HepG2 (cell line): ENCODE results near the gene PKD2L1. TPM values are rescaled to one million over a fixed set of nuclear protein-coding genes. Genes with fewer than 3 reads are reported as not detected.
A peak's percentile ranks its signal among the peaks of the same experiment; 100 is the strongest.

ENCODE experiments used
- CEBPZ ChIP-seq: IDR thresholded peaks from 2 replicates; pipeline ENCODE4 v1.6.1; 2012; ENCODE audit warnings: low read length, improper control_type of control experiment
- CREB3 ChIP-seq: sonication (generic); formaldehyde crosslinking; IDR thresholded peaks from 2 replicates; pipeline ENCODE4 v1.5.0; 2020; ENCODE audit warnings: missing genetic modification reagents
- EEA1 ChIP-seq: sonication (generic); formaldehyde crosslinking; IDR thresholded peaks from 2 replicates; pipeline ENCODE4 v1.5.1; 2020; ENCODE audit warnings: mild to moderate bottlenecking, missing genetic modification reagents, borderline replicate concordance
- FOSL1 ChIP-seq: sonication (generic); formaldehyde crosslinking; IDR thresholded peaks from 2 replicates; pipeline ENCODE4 v1.9.0; 2021; ENCODE audit warnings: missing genetic modification reagents, borderline replicate concordance
- FOXA1 ChIP-seq, 2 experiments: fragments of 450-650 bp in 1 of 2; sonication (generic) in 1 of 2; formaldehyde crosslinking in 1 of 2; IDR thresholded peaks; 2 replicates each; pipeline versions ENCODE4 v1.4.0 to v1.6.1; 2016 to 2020; ENCODE audit warnings: missing genetic modification reagents in 1 of 2
- MXD3 ChIP-seq: IDR thresholded peaks from 2 replicates; pipeline ENCODE4 v1.6.1; 2016; ENCODE audit warnings: mild to moderate bottlenecking, missing biosample characterization, missing genetic modification reagents
- NFKBIZ ChIP-seq: IDR thresholded peaks from 2 replicates; pipeline ENCODE4 v1.6.1; 2018; ENCODE audit warnings: missing genetic modification reagents, missing compliant biosample characterization
- POGK ChIP-seq: sonication (generic); formaldehyde crosslinking; conservative IDR thresholded peaks from 2 replicates; pipeline ENCODE4 v1.8.0; 2022; ENCODE audit warnings: mild to moderate bottlenecking, moderate library complexity, missing genetic modification reagents
- RCOR2 ChIP-seq: IDR thresholded peaks from 2 replicates; pipeline ENCODE4 v1.6.1; 2016; ENCODE audit warnings: missing biosample characterization, missing genetic modification reagents
- SMAD3 ChIP-seq: sonication (generic); formaldehyde crosslinking; IDR thresholded peaks from 2 replicates; pipeline ENCODE4 v1.4.0; 2020; ENCODE audit warnings: missing genetic modification reagents
- SRF ChIP-seq: IDR thresholded peaks from 2 replicates; pipeline ENCODE4 v1.6.1; 2011; ENCODE audit warnings: mild to moderate bottlenecking, low read depth, low read length, moderate library complexity
- STAG1 ChIP-seq: sonication (generic); formaldehyde crosslinking; IDR thresholded peaks from 2 replicates; pipeline ENCODE4 v1.4.0; 2020; ENCODE audit warnings: missing genetic modification reagents
- ZBTB26 ChIP-seq: IDR thresholded peaks from 2 replicates; pipeline ENCODE4 v1.6.1; 2016; ENCODE audit warnings: missing compliant biosample characterization, missing genetic modification reagents, borderline replicate concordance
- ZHX1 ChIP-seq: sonication (generic); formaldehyde crosslinking; IDR thresholded peaks from 2 replicates; pipeline ENCODE4 v1.8.1; 2022; ENCODE audit warnings: low read depth, mild to moderate bottlenecking, missing genetic modification reagents
- ZMYM2 ChIP-seq: sonication (generic); formaldehyde crosslinking; IDR thresholded peaks from 2 replicates; pipeline ENCODE4 v1.8.0; 2022; ENCODE audit warnings: mild to moderate bottlenecking, missing genetic modification reagents
- ZNF101 ChIP-seq: sonication (generic); formaldehyde crosslinking; IDR thresholded peaks from 2 replicates; pipeline ENCODE4 v1.4.0; 2020; ENCODE audit warnings: mild to moderate bottlenecking, low read depth, missing genetic modification reagents, borderline replicate concordance
- ZNF296 ChIP-seq: sonication (generic); formaldehyde crosslinking; conservative IDR thresholded peaks from 2 replicates; pipeline ENCODE4 v1.5.0; 2020; ENCODE audit warnings: mild to moderate bottlenecking, missing genetic modification reagents
- ZNF34 ChIP-seq: sonication (generic); formaldehyde crosslinking; IDR thresholded peaks from 2 replicates; pipeline ENCODE4 v1.4.0; 2020; ENCODE audit warnings: mild to moderate bottlenecking, missing genetic modification reagents, borderline replicate concordance
- ZNF614 ChIP-seq: IDR thresholded peaks from 2 replicates; pipeline ENCODE4 v1.6.1; 2018; ENCODE audit warnings: missing biosample characterization, missing genetic modification reagents, inconsistent platforms, borderline replicate concordance
- polyA plus RNA-seq, 8 experiments: library from polyadenylated mRNA; depleted of rRNA in 3 of 8; stranded (reverse) in 7 of 8; unstranded in 1 of 8; fragments of >200 nt; fragmentation: Illumina TruSeq in 4 of 8; extraction: Trizol in 4 of 8; gene quantifications; 2 replicates each; pipeline versions ENCODE4 v1.2.1 to v1.2.3, GENCODE V29; 2011 to 2016; ENCODE audit warnings: low read depth in 4 of 8, missing spikeins in 1 of 8, mixed read lengths in 1 of 8; ENCODE audit not compliant: insufficient read depth in 1 of 8
- total RNA-seq, 5 experiments: library from RNA; depleted of rRNA; stranded (reverse); fragments of >200 nt; fragmentation: Illumina TruSeq; extraction: Trizol; gene quantifications; 2 replicates each; pipeline ENCODE4 v1.2.3, GENCODE V29; 2016; ENCODE audit warnings: low read depth in 1 of 5

The PKD2L1 gene
- total and polyA plus RNA-seq, 2 of the 13 experiments (the other 11 are each of a cell fraction or from before 2014, with no cell fraction given) = 0.07 to 0.15 TPM

GRCh38 chr10:100338434-100339036, 8.5 kb upstream of the PKD2L1 start (continued):
- TF ChIP-seq RCOR2 (CRISPR knock-in tag) (0 out of 2 replicates have a peak, but pooled peaks have one; percentile 31), FOXA1 (IDR thresholded peaks at IDR 0.05) (no peak), FOXA1 (CRISPR knock-in tag; IDR thresholded peaks at IDR 0.05) (peak; percentile 92), ZBTB26 (CRISPR knock-in tag) (peak; percentile 81), CREB3 (CRISPR knock-in tag) (no peak), ZNF101 (no peak), ZNF296 (CRISPR knock-in tag) (no peak), POGK (CRISPR knock-in tag) (0 out of 2 replicates have a peak, but pooled peaks have one; percentile 23), CEBPZ (no peak), FOSL1 (no peak), MXD3 (CRISPR knock-in tag) (no peak), ZHX1 (CRISPR knock-in tag) (no peak), SMAD3 (peak; percentile 58; the same call in 1 of the 2 replicates), EEA1 (CRISPR knock-in tag) (no peak), SRF (peak; percentile 82), STAG1 (CRISPR knock-in tag) (peak; percentile 95), ZMYM2 (CRISPR knock-in tag) (no peak), ZNF34 (CRISPR knock-in tag) (no peak), ZNF614 (CRISPR knock-in tag) (0 out of 2 replicates have a peak, but pooled peaks have one; percentile 19), NFKBIZ (CRISPR knock-in tag) (no peak)
